ENCODE results near the gene TUT1. TPM values are rescaled to one million over a fixed set of nuclear protein-coding genes. Genes with fewer than 3 reads are reported as not detected.
"Not testable (repeated sequence)": the region's sequence is repeated elsewhere in the genome, so short reads cannot be mapped to it uniquely, and the experiment has no call there.

The TUT1 gene
- total RNA-seq, 4 donors from 2014 or later = 7.8 to 15.7 (median 11.7) TPM

DNA sequence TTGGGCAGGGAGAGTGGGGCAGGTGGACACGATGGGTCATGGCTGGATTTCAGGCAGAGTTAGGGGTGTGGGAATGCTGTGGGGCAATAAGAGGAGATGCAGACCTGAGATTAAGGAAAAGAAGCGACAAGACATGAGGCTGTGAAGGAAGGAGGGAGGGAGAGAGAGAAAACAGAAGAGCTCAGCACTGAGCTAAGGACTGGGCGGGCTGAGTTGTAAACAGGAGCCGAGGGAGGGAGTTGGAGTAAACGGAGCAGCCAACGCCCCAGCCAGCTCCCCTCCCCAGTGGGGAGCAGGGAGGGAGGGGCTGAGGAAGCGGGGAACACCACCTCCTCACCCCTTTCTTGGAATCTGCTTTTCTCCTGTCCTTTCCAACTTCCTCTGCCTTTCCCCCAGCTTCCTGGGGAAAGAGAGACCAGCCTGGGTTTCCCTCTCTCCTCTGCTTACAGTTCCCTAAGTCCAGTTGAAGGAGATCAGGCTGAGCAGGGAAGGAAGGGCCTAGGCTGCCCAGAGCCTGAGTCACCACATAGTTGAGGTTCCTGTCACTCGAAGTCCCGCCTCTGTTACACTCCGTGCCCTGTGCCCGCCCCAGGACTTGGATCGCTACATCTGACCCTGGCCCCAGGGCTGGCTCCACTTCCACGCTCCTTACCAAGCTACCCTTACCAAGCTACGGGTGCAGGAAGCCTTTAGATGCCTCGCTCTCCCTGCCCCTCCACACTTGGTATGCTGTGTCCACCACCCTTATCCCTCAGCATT, 38.1 kb downstream of the TUT1 start:
- intact Hi-C loops (cut with DNase I; ENCODE audit: low total_unique reads) = no loop called here
- H3K4me1 ChIP-seq = peaks cover 90 to 94% of the 10 kb centered on the region in 2 donors
- peak overlapping the region; percentile 97 to 100 (median 100) for H3K27ac ChIP-seq
- DNase-seq = peak; percentile 95 to 96
- no peaks in the 10 kb centered on the region for H3K9me3 ChIP-seq
- H3K4me3 ChIP-seq = peak overlapping the region; percentile 36 to 55 (median 39)
- peak; percentile 71 to 77 for ATAC-seq
- peaks cover 0 to 10% of the 10 kb centered on the region in 2 donors for H3K36me3 ChIP-seq
- in situ Hi-C loops (cut with MboI; ENCODE audit: low sequenced_read_pairs in 4 of 4) = loop anchor here in 2 of 4 donors (10.0 kb wide), 3 partner anchors 58 to 158 kb away; no protein-coding TSS in a partner anchor
- no peaks in the 10 kb centered on the region for H3K27me3 ChIP-seq
- TF ChIP-seq POLR2A (IDR thresholded peaks at IDR 0.05) = peak; percentile 43 to 76
- no peak for TF ChIP-seq CTCF (IDR thresholded peaks at IDR 0.05 in 4 of 5, conservative IDR thresholded peaks at IDR 0.05 in 1 of 5)

DNA sequence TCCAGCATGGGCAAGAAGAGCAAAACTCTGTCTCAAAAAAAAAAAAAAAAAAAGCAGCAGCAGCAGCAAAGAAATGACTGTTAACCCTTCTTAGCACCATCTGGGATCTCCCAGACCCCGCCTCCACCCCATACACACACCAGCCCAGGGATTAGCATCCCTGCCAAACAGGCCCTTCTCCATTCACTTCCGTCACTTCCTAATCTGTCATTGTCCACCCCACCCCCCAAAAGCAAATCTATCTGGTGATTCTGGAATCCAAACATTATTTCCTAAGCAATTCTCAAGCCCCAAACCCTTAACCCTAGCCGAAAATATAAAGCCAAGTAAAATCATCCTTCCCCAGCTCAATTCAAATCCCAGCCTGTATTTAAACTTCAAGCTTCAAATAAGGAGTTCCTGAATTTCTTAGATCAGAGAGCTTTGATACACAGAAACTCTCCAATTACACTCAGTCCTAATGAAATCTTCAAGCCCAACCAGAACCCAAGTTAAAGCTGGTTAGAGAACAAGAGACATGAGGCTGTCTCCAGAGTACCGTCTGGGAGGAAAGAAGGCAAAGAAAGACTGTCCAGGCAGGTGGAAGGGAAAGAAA, 38.7 kb downstream of the TUT1 start:
- DNase-seq (no peak), ATAC-seq (no peak)
- H3K4me3 ChIP-seq = peak overlapping the region; percentile 36 to 55 (median 39)
- H3K9me3 ChIP-seq = no peaks in the 10 kb centered on the region
- peak overlapping the region; percentile 97 to 100 (median 100) for H3K27ac ChIP-seq
- no peak for TF ChIP-seq POLR2A (IDR thresholded peaks at IDR 0.05)
- TF ChIP-seq CTCF (IDR thresholded peaks at IDR 0.05 in 4 of 5, conservative IDR thresholded peaks at IDR 0.05 in 1 of 5) = no peak
- no peaks in the 10 kb centered on the region for H3K27me3 ChIP-seq
- intact Hi-C loops (cut with DNase I; ENCODE audit: low total_unique reads) = no loop called here
- in situ Hi-C loops (cut with MboI; ENCODE audit: low sequenced_read_pairs in 4 of 4) = loop anchor here in 2 of 4 donors (10.0 kb wide), 3 partner anchors 58 to 158 kb away; no protein-coding TSS in a partner anchor
- H3K36me3 ChIP-seq = peaks cover 0 to 4% of the 10 kb centered on the region in 2 donors
- H3K4me1 ChIP-seq = peaks cover 96% of the 10 kb centered on the region in 2 donors

DNA sequence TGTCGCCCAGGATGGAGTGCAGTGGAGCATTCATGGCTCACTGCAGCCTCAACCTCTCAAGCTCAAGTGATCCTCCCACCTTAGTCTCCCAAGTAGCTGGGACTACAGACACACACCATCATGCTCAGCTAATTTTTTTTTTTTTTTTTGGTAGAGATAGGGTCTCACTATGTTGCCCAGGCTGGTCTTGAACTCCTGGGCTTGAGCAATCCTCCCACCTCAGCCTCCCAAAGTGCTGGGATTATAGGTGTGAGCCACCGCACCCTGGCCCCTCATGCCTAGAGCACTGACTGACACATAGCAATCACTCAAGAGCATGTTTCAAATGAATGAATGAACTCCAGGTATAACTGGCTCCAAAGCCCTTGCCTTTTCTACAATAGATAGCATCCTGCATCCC, 40.8 kb downstream of the TUT1 start:
- H3K27me3 ChIP-seq; ATAC-seq; H3K36me3 ChIP-seq; H3K4me3 ChIP-seq; intact Hi-C loops (cut with DNase I; ENCODE audit: low total_unique reads); H3K9me3 ChIP-seq; DNase-seq: not testable (repeated sequence)
- H3K27ac ChIP-seq = peak overlapping the region; percentile 97 to 100 (median 100)
- in situ Hi-C loops (cut with MboI; ENCODE audit: low sequenced_read_pairs in 4 of 4) = loop anchor here in 2 of 4 donors (10.0 kb wide), 3 partner anchors 56 to 156 kb away; no protein-coding TSS in a partner anchor
- H3K4me1 ChIP-seq = peaks cover 75 to 76% of the 10 kb centered on the region in 2 donors

GRCh38 chr11:62548545-62549335, 42.6 kb downstream of the TUT1 start:
- intact Hi-C loops (cut with DNase I; ENCODE audit: low total_unique reads) (loop anchor here (5.0 kb wide), 1 partner anchor 294 kb away; no protein-coding TSS in a partner anchor), in situ Hi-C loops (cut with MboI; ENCODE audit: low sequenced_read_pairs in 4 of 4) (loop anchor here in 1 of 4 donors (25.0 kb wide), 1 partner anchor 136 kb away; the partner anchor contains the start of gene SCGB1A1)
- no peaks in the 10 kb centered on the region for H3K9me3 ChIP-seq
- DNase-seq (no peak), ATAC-seq (no peak)
- H3K36me3 ChIP-seq = no peaks in the 10 kb centered on the region
- TF ChIP-seq POLR2A (IDR thresholded peaks at IDR 0.05) = no peak
- TF ChIP-seq CTCF (IDR thresholded peaks at IDR 0.05 in 4 of 5, conservative IDR thresholded peaks at IDR 0.05 in 1 of 5) = no peak
- H3K4me3 ChIP-seq = peak overlapping the region in 2 of 4 donors; percentile 94 to 95
- no peaks in the 10 kb centered on the region for H3K27me3 ChIP-seq
- peak overlapping the region; percentile 97 to 100 (median 100) for H3K27ac ChIP-seq
- peaks cover 63 to 69% of the 10 kb centered on the region in 2 donors for H3K4me1 ChIP-seq

All from gastrocnemius medialis (tissue), 4 donors.